Type B pancreatic cell (in vitro differentiated cells): Measurements from ENCODE around the gene LSM14B. TPM values are rescaled to one million over a fixed set of nuclear protein-coding genes. Genes with fewer than 3 reads are reported as not detected.
"Not testable (repeated sequence)": the region's sequence is repeated elsewhere in the genome, so short reads cannot be mapped to it uniquely, and the experiment has no call there.

Experiments used
- DNase-seq: peaks from one replicate; pipeline ENCODE4 v3.0.0; 2021; ENCODE audit warnings: mixed read lengths; ENCODE audit not compliant: unreplicated experiment; ENCODE audit errors: extremely low spot score
- H3K27ac Mint-ChIP-seq: 2 replicates; pipeline ENCODE4 v1.8.0; 2021; ENCODE audit warnings: mild to moderate bottlenecking, mixed read lengths
- H3K27me3 Mint-ChIP-seq: 2 replicates; pipeline ENCODE4 v1.8.0; 2021; ENCODE audit warnings: mixed read lengths
- H3K36me3 Mint-ChIP-seq: 2 replicates; pipeline ENCODE4 v1.8.0; 2021; ENCODE audit warnings: mixed read lengths
- H3K4me1 Mint-ChIP-seq: one replicate; pipeline ENCODE4 v1.8.0; 2021; ENCODE audit warnings: mixed read lengths; ENCODE audit not compliant: unreplicated experiment
- H3K4me3 Mint-ChIP-seq: 2 replicates; pipeline ENCODE4 v1.8.0; 2021; ENCODE audit warnings: mild to moderate bottlenecking, mixed read lengths
- H3K9me3 Mint-ChIP-seq: 2 replicates; pipeline ENCODE4 v1.8.0; 2021; ENCODE audit warnings: mixed read lengths
- CTCF ChIP-seq: fragments of 200-600 bp; sonication (generic); conservative IDR thresholded peaks from 2 replicates; pipeline ENCODE4 v1.5.0; 2021; ENCODE audit warnings: antibody characterized with exemption, mild to moderate bottlenecking
- long read RNA-seq: library from polyadenylated mRNA; unstranded; transcript quantifications from one replicate; pipeline ENCODE4 v2.0.0, GENCODE V29; 2020
- total RNA-seq: library from RNA; stranded (reverse); gene quantifications from 2 replicates; pipeline ENCODE4 v1.2.1, GENCODE V29; 2021; ENCODE audit warnings: low replicate concordance

The LSM14B gene
- total RNA-seq = 45.6 and 66.3 TPM in 2 replicates
- long read RNA-seq = 0 reads

GRCh38 chr20:62121776-62122653 lies at the start of gene LSM14B:
LSM14B (plus strand) TSS chr20:62122475; CDS start chr20:62122667, 192 bp downstream.
- DNase-seq = peak; percentile 98
- Mint-ChIP-seq H3K9me3 (no peaks in the 10 kb centered on the region), H3K27me3 (peaks cover 17% of the 10 kb centered on the region), H3K4me1 (peaks cover 13% of the 10 kb centered on the region), H3K4me3 (peak within 1 kb of the TSS; percentile 94), H3K36me3 (peaks cover 9% of the 10 kb centered on the region), H3K27ac (peak within 1 kb of the TSS; percentile 94)
- no peak for TF ChIP-seq CTCF

GRCh38 chr20:62073323-62073722 lies 49.0 kb upstream of the LSM14B start:
- TF ChIP-seq CTCF = no peak
- no peaks in the 10 kb centered on the region for H3K4me1 Mint-ChIP-seq
- DNase-seq = no peak
- no peaks in the 10 kb centered on the region for H3K36me3 Mint-ChIP-seq
- H3K9me3 Mint-ChIP-seq = peaks cover 4% of the 10 kb centered on the region
- no peak overlapping the region for H3K27ac Mint-ChIP-seq
- H3K27me3 Mint-ChIP-seq = no peaks in the 10 kb centered on the region
- no peak overlapping the region for H3K4me3 Mint-ChIP-seq

GRCh38 chr20:62079166-62079565 lies 43.1 kb upstream of the LSM14B start:
- Mint-ChIP-seq H3K27me3 (peaks cover 3% of the 10 kb centered on the region), H3K27ac (no peak overlapping the region), H3K36me3 (no peaks in the 10 kb centered on the region), H3K4me1 (no peaks in the 10 kb centered on the region), H3K4me3 (no peak overlapping the region), H3K9me3 (peaks cover 4% of the 10 kb centered on the region)
- no peak for DNase-seq
- TF ChIP-seq CTCF = no peak

GRCh38 chr20:62080249-62080990 lies 41.9 kb upstream of the LSM14B start:
- no peak overlapping the region for H3K4me3 Mint-ChIP-seq
- DNase-seq = no peak
- TF ChIP-seq CTCF = no peak
- no peaks in the 10 kb centered on the region for H3K4me1 Mint-ChIP-seq
- H3K36me3 Mint-ChIP-seq = no peaks in the 10 kb centered on the region
- H3K27me3 Mint-ChIP-seq = peaks cover 8% of the 10 kb centered on the region
- no peak overlapping the region for H3K27ac Mint-ChIP-seq
- H3K9me3 Mint-ChIP-seq = no peaks in the 10 kb centered on the region

GRCh38 chr20:62083312-62083711 lies 39.0 kb upstream of the LSM14B start:
- TF ChIP-seq CTCF = no peak

GRCh38 chr20:62084224-62084623 lies 38.1 kb upstream of the LSM14B start:
- not testable (repeated sequence) for H3K4me3 Mint-ChIP-seq, H3K9me3 Mint-ChIP-seq, DNase-seq, H3K36me3 Mint-ChIP-seq, H3K4me1 Mint-ChIP-seq, H3K27ac Mint-ChIP-seq, H3K27me3 Mint-ChIP-seq

More at GRCh38 chr20:62083312-62083711, 39.0 kb upstream of the LSM14B start:
- no peaks in the 10 kb centered on the region for H3K4me1 Mint-ChIP-seq
- peaks cover 8% of the 10 kb centered on the region for H3K27me3 Mint-ChIP-seq
- no peaks in the 10 kb centered on the region for H3K36me3 Mint-ChIP-seq
- DNase-seq = no peak
- no peak overlapping the region for H3K27ac Mint-ChIP-seq
- no peak overlapping the region for H3K4me3 Mint-ChIP-seq
- H3K9me3 Mint-ChIP-seq = no peaks in the 10 kb centered on the region
